OCI-LY7 (cell line): Measurements from ENCODE around the gene ITGB8.

ENCODE experiments used
- CTCF ChIP-seq: fragments of 200-600 bp; sonication (generic); conservative IDR thresholded peaks from 2 replicates; pipeline ENCODE4 v1.5.1; 2014; ENCODE audit warnings: mild to moderate bottlenecking, antibody characterized with exemption, low read length, moderate library complexity, mixed read lengths
- EZH2phosphoT487 ChIP-seq: fragments of 200-600 bp; sonication (generic); IDR thresholded peaks from 2 replicates; pipeline ENCODE4 v1.6.1; 2018; ENCODE audit warnings: low read depth, borderline replicate concordance, mild to moderate bottlenecking, mixed run types, antibody characterized with exemption, low read length, moderate library complexity, mixed read lengths

- TF ChIP-seq CTCF (no peak), EZH2phosphoT487 (no peak)
Observed at GRCh38 chr7:20307901-20308300, 22.8 kb upstream of the ITGB8 start.
